Sciatic nerve (tissue), 2 donors: ENCODE results near the gene ALPK3. TPM values are rescaled to one million over a fixed set of nuclear protein-coding genes. Genes with fewer than 3 reads are reported as not detected.

ENCODE experiments used
- ATAC-seq: fragments of 200-7000 bp; cut with Tn5 transposase; one replicate; pipeline ENCODE4 v1.9.1; 2020; ENCODE audit warnings: mild to moderate bottlenecking, moderate library complexity
- DNase-seq: peaks from one replicate; pipeline ENCODE4 v3.0.0-alpha.2; 2020; ENCODE audit warnings: low spot score
- intact Hi-C: fragments of 100-400 bp; cut with DNase I; formaldehyde crosslinking; loops from one replicate; pipeline ENCODE4 v1.14.2; 2022
- total RNA-seq: library from RNA; stranded (reverse); fragmentation: NEBNext Ultra II Directional; extraction: Animal tissue kit (Norgen Biotek cat#: 25700); gene quantifications from one replicate; pipeline ENCODE4 v1.2.1, GENCODE V29; 2021
- donor health status: DM: no; HTN: no; CAD: no.
- donor health status: DM: no; HTN: no; CAD: no.

ALPK3 gene
- total RNA-seq, 1 donor from 2014 or later = 7.2 TPM

DNA sequence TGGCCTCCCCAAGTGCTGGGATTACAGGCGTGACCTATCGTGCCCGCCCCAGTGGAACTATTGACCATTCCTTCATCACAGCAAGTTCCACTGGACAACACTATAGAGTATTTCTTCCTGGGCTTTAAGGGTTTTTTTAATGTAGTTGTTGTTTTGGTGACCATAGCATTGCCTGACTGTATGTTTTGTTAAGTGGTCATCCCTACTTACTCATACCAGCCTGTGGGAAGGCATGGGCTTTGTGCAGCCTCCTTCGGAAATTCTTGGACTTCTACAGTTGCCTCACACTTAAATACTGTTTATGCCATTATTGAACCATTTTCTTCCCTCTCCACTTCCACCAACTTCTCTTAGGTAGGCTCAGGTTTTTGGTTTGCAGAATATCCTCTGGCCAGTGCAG, 19.9 kb upstream of the ALPK3 start:
- no peak for DNase-seq
- ATAC-seq = no peak
- intact Hi-C loops = loop anchor here (5.0 kb wide), 1 partner anchor 585 kb away; the partner anchor contains the start of gene AKAP13

DNA sequence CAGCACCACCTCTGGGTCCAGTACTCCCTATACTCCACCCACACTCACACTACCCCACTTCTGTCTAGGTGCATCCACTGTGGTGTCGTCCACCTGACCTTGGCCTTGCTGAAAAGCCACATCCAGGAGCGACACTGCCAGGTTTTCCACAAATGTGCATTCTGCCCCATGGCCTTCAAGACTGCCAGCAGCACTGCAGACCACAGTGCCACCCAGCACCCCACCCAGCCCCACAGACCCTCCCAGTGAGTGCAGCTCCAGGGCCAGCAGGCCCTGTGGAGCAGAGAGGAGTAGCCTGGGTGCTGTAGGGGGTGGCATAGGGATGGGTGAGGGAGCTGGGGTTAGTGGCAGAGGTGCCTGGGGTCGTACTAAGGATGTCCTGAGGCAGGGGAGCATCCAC, 19.4 kb upstream of the ALPK3 start:
- ATAC-seq = no peak
- intact Hi-C loops = loop anchor here (5.0 kb wide), 1 partner anchor 584 kb away; the partner anchor contains the start of gene AKAP13
- DNase-seq = no peak

DNA sequence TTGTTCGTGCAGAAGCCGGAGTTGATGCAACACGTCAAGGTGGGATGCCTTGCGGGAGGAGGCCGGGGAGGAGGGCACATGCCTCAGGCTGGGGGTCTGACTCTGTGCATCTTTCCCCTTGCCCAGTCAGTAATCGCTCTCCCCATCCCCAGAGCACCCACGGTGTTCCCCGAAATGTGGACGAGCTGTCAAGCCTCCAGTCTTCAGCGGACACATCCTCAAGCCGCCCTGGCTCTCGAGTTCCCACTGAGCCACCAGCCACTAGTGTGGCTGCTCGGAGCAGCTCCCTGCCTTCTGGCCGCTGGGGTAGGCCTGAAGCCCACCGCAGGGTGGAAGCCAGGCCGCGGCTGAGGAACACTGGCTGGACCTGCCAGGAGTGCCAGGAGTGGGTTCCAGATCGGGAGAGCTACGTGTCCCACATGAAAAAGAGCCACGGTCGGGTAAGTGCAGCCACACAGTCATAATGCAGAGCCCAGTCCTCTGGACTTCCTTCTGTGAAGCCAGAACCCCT, 18.7 kb upstream of the ALPK3 start:
- no peak for ATAC-seq
- intact Hi-C loops = loop anchor here (5.0 kb wide), 1 partner anchor 584 kb away; the partner anchor contains the start of gene AKAP13
- no peak for DNase-seq

DNA sequence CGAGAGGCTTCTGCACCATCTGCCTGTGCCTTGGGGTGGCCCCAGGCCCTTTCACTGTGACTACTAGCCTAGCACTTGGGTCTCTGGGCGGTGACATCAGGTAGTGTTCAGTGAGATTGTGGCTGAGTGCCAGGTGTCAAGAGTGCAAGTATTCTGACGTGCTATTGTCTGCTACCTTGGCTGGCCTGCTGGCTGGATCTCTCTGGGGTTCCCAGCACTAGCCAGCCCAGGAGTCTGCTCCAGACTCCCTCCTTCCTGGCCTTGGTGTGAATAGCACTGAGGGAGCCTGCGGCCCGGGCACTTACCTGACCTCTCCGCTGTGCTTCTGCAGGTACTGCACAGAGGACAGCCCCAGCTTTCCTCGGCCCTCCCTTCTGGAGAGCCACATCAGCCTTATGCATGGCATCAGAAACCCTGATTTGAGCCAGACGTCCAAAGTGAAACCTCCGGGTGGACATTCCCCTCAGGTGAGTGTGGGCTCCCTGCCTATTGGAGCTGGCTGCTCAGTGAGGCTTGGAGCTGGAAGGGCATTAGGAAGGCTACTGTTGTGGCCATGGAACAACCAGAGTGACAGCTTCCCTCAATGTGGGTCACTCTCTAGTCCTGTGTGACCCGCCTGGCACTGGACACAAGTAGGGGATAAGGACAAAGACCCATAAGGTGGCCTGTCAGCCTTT, 17.5 kb upstream of the ALPK3 start:
- intact Hi-C loops = loop anchor here (5.0 kb wide), 1 partner anchor 583 kb away; the partner anchor contains the start of gene AKAP13
- peak; percentile 14 for ATAC-seq

DNA sequence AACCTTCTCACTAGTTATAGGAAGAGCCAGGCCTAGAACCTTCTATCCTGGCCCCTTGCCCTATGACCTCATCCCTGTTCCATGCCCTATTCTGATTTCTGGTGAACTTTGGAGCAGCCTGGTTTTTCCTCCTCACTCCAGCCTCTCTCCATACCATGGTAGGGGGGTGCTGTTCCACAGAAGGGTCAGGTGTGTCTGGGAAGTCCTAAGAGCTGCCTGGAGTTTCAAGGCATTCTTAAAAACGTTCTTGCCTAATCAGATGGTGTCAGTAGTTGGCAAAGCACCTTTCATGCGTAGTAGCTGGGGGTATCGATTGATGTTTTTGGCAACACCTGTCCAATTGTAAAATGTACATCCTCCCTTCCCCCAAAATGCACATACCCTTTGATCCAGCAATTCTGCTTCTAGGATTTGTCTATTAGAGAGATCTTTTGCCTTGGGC, 16.8 kb upstream of the ALPK3 start:
- intact Hi-C loops = no loop called here
- ATAC-seq (no peak), DNase-seq (no peak)

More for the DNA sequence above, 17.5 kb upstream of the ALPK3 start:
- no peak for DNase-seq

DNA sequence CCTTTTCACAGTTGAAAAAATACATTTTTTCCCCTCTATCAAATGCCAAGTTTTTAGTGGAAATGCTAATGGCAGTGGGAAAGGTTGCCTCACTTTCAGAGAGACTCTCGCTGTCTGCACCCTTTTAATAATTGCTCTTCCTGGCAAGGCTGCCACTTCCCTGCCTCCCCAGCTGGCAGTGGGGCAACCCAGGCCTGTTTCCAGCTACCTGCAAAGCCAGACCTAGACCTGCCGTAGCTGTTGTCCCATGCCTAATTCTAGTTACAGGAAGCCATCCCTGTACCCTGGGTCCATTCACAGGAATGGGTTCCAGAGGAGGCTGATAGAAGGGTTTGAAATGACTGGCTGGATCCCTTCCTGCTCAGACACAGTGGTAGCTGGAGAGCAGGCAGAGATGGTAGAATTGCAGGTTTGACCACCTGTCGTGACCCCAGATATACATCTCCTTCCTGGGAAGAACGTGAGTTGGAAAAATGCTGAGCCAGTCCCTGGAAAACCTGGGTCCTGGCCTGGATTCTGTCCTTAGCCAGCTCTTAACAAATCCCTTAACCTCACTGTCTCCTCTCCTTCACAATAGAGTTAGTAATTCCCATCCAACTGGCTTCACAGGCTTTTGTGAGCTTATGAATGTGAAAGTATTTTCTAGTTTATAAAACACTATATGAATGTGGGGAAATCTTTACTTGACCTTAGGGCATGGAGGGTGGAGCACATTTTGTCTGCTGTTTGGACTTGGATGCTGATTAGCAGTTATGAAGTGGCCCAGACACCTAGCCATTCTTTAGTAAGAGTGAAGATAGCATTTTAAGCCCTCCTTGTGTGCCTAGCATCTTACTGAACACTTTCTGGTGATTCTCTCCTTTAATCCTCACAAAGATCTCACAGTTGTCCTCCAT, 12.9 kb upstream of the ALPK3 start:
- ATAC-seq = no peak

DNA sequence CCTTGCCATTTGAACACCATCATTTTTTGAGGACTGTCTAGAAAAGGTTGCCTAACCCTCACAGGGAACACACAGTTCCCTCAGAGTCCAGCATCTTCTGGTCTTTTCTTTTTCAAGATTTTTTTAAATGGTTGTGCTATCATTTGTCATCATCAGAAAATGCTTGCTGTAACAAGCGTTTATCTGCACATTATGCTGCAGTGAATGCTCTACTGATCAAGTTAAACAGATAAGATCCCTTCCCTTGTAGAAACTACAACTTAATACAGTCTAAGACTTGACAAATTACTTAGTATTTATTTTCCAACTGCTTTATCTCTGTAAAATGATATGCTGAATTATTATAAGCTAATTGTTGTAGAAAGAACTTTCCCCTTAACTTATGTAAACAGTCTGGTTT, 11.9 kb upstream of the ALPK3 start:
- intact Hi-C loops = no loop called here
- no peak for DNase-seq
- ATAC-seq = no peak

More for the DNA sequence above, 12.9 kb upstream of the ALPK3 start:
- intact Hi-C loops = no loop called here
- no peak for DNase-seq

DNA sequence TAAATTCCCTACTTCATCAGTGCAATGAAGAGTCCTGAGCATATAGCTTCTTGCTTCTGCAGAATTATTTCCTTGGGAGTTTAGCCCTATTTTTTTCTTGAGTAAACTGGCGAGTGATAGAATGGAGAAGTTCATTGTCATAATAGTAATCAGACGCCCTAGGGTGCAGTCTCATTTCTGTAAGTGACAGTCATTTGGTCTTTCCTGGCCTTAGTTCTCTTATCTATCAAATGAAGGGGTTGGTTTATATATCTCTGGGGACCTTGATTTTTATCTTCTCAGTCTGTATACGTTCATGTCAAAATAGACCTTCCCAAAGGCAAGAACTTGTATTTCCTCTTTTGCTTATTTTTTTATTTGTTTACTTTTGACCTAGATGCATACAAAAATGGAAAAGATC, 9.9 kb upstream of the ALPK3 start:
- intact Hi-C loops = no loop called here
- no peak for ATAC-seq
- no peak for DNase-seq

DNA sequence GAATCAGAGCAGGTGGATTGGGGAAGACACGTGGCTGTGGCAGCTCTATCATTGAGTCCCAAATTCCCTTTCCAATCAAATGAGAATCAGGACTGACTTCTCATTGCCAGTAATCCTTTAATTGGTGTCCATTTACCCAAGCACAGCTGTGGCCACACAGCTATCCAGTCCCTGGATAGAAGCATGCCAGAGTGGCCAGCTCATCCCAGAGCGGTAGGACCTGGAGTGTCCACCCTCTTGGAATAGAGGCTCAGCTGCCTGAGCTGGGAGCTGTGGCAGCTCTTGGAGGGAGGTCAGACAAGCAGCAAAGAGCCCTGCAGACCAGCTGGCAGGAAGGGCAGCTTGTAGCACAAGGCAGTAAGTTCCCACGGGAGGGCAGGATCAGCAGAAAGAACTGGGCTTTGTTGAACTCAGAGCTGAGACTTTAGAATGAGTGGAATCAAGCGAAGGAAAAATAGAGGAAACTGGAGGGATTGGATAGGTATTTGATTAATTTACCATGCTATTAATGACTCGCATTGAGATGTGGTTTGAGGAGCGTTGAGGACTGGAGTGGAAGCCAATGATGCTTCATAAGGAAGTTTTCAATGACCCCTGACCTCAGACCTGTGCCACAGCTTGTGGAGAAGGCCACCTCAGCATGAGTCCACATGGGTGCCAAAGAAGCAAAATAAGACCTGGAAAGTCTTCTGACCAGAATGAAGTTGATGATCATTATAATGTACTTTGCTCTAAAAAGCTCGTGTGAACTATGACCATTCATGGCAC, 6.9 kb upstream of the ALPK3 start:
- DNase-seq = no peak

DNA sequence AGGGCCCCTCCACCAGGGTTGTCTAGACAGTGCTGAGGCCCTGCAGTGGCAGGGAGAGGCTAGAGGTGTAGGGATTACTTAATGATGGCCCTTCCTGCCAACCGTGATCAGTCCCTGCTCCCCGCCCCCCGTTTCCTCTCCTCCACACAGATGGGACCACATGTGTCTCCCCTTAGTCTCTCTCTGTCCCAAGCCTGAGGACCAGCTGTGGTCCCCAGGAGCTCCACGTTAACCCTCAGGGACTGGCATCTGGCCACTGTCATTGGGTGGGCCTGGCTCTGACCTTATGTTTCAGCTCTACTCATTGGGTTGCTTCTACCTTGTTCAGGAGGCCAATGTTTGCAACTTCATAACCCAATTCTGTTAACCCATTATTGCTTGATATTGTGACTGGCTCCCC, 6.0 kb upstream of the ALPK3 start:
- intact Hi-C loops = no loop called here
- ATAC-seq (no peak), DNase-seq (no peak)

More for the DNA sequence above, 6.9 kb upstream of the ALPK3 start:
- intact Hi-C loops = no loop called here
- peak; percentile 46 for ATAC-seq

DNA sequence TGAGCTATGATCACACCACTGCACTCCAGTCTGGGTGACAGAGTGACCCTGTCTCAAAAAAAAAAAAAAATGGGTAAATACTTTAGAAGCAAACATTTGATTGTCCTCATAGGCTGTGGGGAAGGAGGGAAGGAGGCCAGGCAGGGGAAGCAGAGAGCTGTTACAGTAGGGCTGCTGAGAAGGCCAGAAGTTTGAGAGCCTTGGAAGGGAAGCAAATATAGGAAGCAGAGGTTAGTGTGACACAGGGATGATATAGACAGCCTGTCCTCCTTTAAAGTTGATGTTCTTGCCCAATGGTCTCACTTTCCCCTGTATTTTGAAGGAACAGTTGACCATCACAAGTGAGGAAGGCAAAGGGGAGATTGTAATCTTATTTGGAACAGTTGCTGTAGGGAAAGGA, 5.3 kb upstream of the ALPK3 start:
- no peak for ATAC-seq
- intact Hi-C loops = no loop called here
- DNase-seq = no peak

DNA sequence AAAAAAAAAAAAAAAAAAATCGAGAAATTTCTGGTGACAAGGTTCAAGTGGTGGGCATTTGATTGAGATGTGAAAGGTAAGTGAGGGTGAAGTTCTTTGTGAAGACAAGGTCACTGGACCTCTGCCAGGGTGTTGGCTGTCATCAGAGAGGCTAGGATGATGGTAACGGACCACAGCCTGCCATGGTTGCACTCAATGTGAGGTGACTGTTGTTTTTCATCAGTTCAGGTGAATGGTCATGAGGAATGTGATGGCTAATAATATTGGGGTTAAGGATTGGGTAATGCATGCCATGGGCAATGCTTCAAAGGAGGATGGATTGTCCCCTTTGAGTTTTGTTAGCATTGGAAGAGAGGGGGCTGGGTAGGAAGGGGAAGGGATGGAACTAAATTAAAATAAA, 4.3 kb upstream of the ALPK3 start:
- no peak for DNase-seq
- ATAC-seq = no peak
- intact Hi-C loops = no loop called here

DNA sequence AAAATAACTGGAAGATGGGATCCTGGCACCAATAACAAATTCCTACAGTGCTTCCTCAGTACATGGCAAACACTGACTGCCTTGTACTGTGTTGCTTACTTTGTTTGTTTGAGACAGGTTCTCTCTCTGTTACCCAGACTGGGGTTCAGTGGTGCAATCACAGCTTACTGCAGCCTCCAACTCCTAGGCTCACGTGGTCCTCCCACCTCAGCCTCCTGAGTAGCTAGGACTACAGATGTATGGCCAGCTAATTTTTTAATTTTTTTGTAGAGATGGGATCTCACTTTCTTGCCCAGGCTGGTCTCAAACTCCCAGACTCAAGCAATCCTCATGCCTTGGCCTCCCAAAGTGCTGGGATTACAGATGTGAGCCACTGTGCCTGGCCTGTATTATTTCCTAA, 3.7 kb upstream of the ALPK3 start:
- DNase-seq = no peak
- no peak for ATAC-seq
- intact Hi-C loops = no loop called here

DNA sequence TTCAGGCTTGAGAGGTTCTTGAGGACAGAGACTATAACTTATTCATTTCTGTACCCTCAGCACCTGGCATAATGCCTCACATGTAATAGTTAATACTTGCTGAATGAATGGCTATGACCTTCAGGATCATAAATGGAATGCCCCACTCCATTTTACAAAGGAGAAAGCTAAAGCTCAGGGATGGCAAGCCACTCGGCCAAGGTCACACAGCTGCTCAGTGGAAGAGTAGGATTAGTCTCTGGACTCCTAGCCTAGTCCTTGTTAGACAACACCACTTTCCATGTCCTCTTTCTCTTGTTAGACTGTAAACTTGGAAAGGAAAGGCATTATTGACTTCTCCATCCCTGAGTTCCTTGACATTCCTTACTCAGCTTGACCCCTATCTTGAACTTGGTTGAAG, 3.2 kb upstream of the ALPK3 start:
- DNase-seq (no peak), ATAC-seq (no peak)
- intact Hi-C loops = no loop called here

DNA sequence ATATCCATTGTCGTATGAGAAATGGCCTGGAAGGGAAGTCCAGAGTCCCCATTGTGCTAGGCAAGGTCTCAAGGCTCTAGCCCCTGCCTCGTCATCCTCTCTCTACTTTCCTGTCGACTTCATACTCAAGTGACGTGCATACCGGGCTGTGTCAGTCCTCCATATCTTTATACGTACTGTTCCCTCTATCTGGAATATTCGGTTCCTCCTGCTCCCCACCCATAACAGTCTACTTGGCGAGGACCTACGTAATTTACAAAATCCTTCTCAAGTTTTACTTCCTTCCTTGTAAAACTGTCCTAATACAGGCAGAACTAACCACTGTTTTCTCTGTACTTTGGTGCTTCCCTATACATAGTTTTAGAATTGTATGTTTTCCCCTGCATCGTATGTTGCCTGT, 2.2 kb upstream of the ALPK3 start:
- ATAC-seq (no peak), DNase-seq (no peak)
- intact Hi-C loops = no loop called here

DNA sequence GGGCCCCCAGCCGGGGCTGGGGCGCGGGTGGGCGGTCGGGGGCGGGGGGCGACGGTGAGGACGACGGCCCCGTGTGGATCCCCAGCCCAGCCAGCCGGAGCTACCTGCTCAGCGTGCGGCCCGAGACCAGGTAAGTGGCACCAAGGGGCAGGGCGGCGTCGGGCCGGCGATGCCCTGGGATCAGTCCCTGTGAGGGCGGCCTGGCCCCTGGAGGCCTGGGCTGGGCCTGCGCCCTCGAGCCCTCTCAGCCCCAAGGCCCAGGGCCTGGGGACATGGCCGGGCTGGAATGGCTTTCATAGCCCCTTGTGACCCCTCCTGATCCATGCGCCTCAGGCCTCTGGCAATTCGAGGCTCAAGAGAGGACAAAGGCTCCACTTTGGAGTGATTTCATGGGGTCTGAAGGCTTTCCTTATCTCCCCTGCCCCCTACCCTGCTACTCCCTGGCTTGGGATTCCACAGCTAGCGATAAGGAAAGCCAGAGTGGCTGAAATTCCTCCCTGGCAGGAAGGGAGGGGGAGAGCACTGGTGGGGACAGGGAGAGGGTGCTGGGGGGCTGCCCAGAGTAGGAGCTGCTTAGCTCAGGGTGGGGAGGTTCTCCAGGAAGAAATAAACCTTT, 418 bp downstream of the ALPK3 start:
- intact Hi-C loops = no loop called here
- ATAC-seq = peak; percentile 13
- no peak for DNase-seq

DNA sequence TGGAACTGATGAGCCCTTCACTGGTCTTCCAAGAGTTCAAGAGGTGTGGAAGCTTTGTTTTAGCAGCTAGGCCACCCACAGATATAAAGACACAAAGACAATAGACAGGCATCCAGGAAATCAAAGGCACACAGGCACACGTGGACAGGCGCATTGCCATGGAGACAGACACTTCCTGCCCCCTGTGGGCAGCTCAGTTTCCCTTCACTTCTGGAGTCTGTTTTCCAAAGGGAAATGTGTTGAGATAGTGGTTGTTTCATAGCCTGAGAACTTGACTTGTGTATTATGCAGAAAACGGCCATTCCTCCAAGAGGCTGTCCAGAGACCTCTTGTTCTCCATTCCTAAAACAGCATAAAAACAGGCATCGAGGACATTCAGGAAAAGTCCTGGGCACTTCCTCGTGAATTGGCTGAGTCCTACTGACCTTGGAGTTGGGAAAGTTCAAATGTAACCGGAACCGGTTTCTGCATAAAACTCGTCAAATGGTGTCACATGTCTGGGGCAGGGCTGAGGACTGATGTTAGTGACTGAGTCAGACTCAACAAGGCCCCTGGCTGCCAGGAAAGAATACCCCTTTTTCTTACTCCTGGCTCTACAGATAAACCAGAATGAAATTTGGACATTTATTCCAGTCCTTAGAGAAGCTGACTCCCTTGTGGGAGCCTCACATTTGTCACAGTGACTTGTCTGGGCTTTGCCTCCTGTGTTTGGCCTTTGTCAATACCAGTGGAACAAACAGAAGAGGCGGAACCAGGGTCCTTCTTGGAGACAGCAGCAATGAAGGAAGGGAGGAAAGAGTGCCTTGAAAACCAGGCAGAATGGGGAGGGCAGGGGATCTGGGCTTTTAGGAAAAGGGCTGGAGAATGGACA, 1.3 kb downstream of the ALPK3 start:
- intact Hi-C loops = no loop called here
- peak; percentile 49 for ATAC-seq
- DNase-seq = no peak

DNA sequence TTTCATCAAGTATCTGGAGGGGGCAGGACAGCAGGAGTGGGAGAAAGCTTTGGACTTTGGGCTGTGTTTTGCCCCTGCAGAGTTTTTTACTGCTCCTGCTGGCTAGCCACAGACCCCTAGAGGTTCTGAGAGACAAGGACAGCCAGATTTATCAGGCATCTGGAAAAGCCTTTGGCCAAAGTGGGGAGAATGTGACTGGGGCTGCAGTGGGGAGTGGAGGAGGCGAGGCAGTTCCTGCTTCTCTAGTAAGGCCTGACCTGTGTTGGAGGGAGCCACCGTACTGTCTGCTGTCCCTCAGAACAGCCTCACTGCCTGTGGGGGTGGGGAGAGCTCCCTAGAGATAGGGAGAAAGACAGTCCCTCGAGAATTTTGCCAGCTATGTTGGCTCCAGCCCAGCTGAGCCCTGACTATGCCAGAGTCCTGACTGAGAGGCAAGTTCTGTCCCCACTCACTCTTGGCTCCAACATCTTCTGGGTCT, 2.2 kb downstream of the ALPK3 start:
- DNase-seq (no peak), ATAC-seq (no peak)
- intact Hi-C loops = no loop called here
